HS-27A (cell line): ENCODE data around the gene LRG1.

Experiments used
- DNase-seq: peaks from one replicate; pipeline ENCODE4 v3.0.0-alpha.2; 2012; ENCODE audit warnings: low read depth, missing footprints

Gene LRG1

DNA sequence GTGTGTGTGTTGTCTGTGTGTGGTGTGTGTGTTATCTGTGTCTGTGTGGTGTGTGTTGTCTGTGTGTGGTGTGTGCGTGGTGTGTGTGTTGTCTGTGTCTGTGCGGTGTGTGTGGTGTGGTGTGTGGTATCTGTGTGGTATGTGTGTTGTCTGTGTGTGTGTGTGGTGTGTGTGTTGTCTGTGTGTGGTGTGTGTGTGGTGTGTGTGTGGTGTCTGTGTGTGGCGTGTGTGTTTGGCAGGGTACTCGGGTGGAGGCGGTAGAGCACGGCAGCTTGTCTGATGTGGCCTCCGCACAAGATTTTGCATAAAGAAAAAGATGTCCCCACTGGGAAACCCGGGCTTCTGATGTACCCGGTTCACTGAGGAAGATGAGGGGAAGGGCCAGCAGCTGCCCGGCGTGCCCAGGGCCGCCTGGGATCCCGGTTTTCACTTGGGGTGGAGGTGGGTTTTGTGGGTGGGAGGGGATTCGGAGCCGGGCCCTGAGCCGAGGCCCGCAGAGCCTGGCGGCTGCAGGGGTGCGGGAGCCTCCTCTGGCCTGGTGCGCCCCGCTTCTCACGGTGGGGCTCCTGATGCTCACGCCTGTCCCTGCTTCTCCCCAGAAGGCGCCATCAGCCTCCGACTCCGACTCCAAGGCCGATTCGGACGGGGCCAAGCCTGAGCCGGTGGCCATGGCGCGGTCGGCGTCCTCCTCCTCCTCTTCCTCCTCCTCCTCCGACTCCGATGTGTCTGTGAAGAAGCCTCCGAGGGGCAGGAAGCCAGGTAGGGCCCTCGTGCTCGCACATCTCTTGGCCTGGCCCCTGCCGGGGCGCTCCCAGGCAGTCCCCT lies 46.5 kb downstream of the LRG1 start:
- DNase-seq, result no peak

DNA sequence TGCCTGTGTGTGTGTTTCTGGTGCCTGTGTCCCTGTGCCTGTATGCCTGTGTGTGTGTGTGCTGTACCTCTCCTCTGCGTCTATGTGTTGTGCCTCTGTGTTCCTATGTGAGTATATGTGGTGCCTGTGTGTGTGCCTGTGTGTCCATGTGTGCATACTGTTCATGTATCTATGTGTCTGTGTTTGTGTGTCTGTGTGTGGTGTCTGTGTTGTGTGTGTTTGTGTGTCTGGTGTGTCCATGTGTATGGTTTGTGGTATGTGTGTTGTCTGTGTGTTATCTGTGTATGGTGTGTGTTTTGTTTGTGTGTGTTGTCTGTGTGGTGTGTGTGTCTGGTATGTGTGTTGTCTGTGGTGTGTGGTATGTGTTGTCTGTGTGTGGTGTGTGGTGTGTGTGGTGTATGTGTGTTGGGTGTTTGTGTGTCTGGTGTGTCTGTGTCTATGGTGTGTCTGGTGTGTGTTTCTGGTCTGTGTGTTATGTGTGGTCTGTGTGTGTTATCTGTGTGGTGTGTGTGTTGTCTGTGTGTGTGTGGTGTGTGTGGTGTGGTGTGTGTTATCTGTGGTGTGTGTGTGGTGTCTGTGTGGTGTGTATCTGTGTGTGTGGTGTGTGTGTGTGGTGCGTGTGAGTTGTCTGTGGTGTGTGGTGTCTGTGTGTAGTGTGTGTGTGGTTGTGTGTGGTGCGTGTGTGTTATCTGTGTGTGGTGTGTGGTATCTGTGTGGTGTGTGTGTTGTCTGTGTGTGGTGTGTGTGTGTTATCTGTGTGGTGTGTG lies 47.3 kb downstream of the LRG1 start:
- DNase-seq, result no peak

DNA sequence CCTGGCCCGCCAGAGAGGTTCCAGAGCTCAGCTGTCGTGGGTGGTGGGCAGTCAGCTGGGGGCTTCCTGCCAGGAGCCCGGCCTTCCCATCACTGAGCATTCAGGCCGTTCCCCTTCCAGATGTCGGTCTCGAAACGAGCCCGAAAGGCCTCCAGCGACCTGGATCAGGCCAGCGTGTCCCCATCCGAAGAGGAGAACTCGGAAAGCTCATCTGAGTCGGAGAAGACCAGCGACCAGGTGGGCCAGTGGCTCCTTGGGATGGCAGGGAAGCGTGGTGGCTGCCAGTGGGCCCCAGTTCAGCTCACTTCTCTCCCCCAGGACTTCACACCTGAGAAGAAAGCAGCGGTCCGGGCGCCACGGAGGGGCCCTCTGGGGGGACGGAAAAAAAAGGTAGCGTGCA lies 48.4 kb downstream of the LRG1 start:
- no peak for DNase-seq

DNA sequence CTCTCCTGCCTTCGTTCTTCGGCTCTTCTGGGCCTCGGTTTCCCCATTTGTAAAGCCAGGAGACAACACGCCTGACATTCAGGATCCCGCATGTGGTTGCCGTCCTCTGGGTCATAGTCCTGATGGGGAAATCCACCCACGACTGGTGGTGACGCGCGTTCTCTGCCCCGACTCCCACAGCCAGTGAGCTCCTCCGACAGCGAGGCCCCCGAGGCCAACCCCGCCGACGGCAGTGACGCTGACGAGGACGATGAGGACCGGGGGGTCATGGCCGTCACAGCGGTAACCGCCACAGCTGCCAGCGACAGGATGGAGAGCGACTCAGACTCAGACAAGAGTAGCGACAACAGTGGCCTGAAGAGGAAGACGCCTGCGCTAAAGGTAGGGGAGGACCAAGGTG lies 51.3 kb downstream of the LRG1 start:
- DNase-seq, result no peak

DNA sequence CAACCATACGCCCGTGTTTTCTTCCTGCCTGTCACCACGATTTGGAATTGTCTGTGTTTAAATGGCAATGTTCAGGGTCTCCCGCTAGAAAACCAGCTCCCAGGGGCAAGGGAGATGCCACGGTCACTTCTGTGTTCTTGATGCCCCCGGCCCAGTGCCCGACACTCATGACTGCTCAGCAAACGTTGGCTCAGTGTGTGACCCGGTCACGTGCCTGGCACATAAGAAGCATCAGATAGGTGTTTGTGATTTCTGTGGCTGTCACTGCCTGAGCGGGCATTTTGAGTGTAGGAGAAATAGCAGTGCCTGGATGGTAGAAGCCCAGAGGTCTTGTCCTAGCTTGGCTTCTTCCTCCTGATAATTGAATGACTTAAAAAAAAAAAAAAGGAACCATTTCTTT lies 52.3 kb downstream of the LRG1 start:
- DNase-seq, result no peak
